Adrenal gland (tissue), 12 donors: ENCODE data around the gene KHDC3L. TPM values are rescaled to one million over a fixed set of nuclear protein-coding genes. Genes with fewer than 3 reads are reported as not detected.

Experiments used
- DNase-seq, 7 donors: peaks; one replicate each; pipeline ENCODE4 v3.0.0-alpha.2; 2019 to 2020
- H3K27ac ChIP-seq, 5 donors: fragments of 200-600 bp; sonication (generic) in 4 of 5; 1 replicate in 3 of 5; 2 replicates in 2 of 5; pipeline versions ENCODE4 v1.5.1 to v1.8.0; 2016 to 2020; ENCODE audit warnings: mild to moderate bottlenecking in 1 of 5
- H3K27me3 ChIP-seq: fragments of 200-600 bp; 2 replicates; pipeline ENCODE4 v1.8.0; 2021
- H3K36me3 ChIP-seq, 2 donors: fragments of 200-600 bp; replicated peaks in 1 of 2; 1 replicate in 1 of 2; 2 replicates in 1 of 2; pipeline versions ENCODE4 v1.5.1 to v1.8.0; 2018 to 2022
- H3K4me1 ChIP-seq, 2 donors: fragments of 200-600 bp; replicated peaks in 1 of 2; 1 replicate in 1 of 2; 2 replicates in 1 of 2; pipeline versions ENCODE4 v1.5.1 to v1.8.0; 2018 to 2021
- H3K4me3 ChIP-seq, 4 donors: fragments of 200-600 bp; sonication (generic) in 3 of 4; one replicate each; pipeline ENCODE4 v1.5.1; 2016 to 2018
- H3K9me3 ChIP-seq, 3 donors: fragments of 200-600 bp; sonication (generic) in 1 of 3; replicated peaks in 1 of 3; 1 replicate in 2 of 3; 2 replicates in 1 of 3; pipeline versions ENCODE4 v1.5.1 to v1.8.0; 2016 to 2021
- CTCF ChIP-seq, 6 experiments: fragments of 450-650 bp in 4 of 6; fragments of 200-600 bp in 2 of 6; sonication (generic) in 1 of 6; IDR thresholded peaks; 1 replicate in 5 of 6; 2 replicates in 1 of 6; pipeline versions ENCODE4 v1.5.1 to v1.8.0; 2016 to 2021; ENCODE audit warnings: antibody characterized with exemption in 6 of 6, mild to moderate bottlenecking in 2 of 6, moderate library complexity in 1 of 6
- POLR2A ChIP-seq, 2 donors: fragments of 450-650 bp; IDR thresholded peaks; one replicate each; pipeline ENCODE4 v1.6.1; 2017; ENCODE audit warnings: antibody characterized with exemption in 2 of 2, mild to moderate bottlenecking in 2 of 2, moderate library complexity in 1 of 2
- WGBS, 4 donors: extraction: QIAGEN DNeasy Blood & Tissue Kit in 2 of 4; methylation state at CpG; one replicate each; pipeline versions ENCODE4 v1.1.5 to v1.1.7; 2013 to 2017; 5-methylcytosine and 5-hydroxymethylcytosine counted together
- intact Hi-C, 2 donors: fragments of 100-400 bp; cut with DNase I; formaldehyde crosslinking; loops; one replicate each; pipeline versions ENCODE4 v1.14.1 to v1.15.0; 2022 to 2023
- polyA plus RNA-seq, 3 donors: library from polyadenylated mRNA; stranded (reverse); fragments of 200-250 nt in 2 of 3; fragments of 350-450 nt in 1 of 3; fragmentation: Illumina TruSeq in 1 of 3; extraction: RNeasy Lipid Tissue Mini Kit (QIAGEN cat#74804) in 1 of 3; gene quantifications; one replicate each; pipeline ENCODE4 v1.2.3, GENCODE V29; 2013 to 2014
- total RNA-seq, 9 donors: library from RNA; depleted of rRNA in 4 of 9; stranded (reverse); fragments of >200 nt in 4 of 9; fragments of 120-200 nt in 1 of 9; fragmentation: NEBNext Ultra II Directional in 1 of 9; extraction: Animal tissue kit (Norgen Biotek cat#: 25700) in 1 of 9; gene quantifications; one replicate each; pipeline versions ENCODE4 v1.1.0 to v1.2.4, GENCODE V29; 2013 to 2023
- donor health status: healthy with polysubstance abuse.
- donor health status: Bipolar disorder and iron deficiency.
- donor health status: DM: yes; HTN: yes; CAD: no.
- donor health status: DM: no; HTN: no; CAD: no.
- donor health status: DM: no; HTN: no; CAD: no.
- donor health status: DM: yes; HTN: yes; CAD: no.

The KHDC3L gene
- total and polyA plus RNA-seq, 12 donors = not detected

DNA sequence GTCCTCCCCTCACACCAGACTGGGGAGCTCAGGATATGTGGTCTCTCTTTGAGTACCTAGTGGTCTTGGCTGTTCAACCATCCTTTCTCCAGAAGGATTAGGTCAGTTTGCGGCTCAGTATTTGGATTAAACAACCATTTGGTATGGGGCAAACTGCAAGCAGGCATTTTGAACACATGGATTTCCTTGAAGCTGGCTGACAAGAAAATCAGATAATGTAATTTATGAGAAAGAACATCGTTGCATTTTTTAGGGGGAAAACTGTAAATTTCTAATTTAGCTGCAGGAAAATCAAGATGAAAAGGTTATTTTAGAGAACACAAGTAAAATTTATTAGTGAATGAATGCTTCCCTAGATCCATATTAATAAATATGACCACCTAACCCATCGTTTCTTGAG is 33.7 kb upstream of the KHDC3L start:
- Histone ChIP-seq H3K9me3 (no peaks in the 10 kb centered on the region), H3K27ac (no peak overlapping the region), H3K4me3 (no peak overlapping the region), H3K27me3 (no peaks in the 10 kb centered on the region), H3K36me3 (no peaks in the 10 kb centered on the region), H3K4me1 (no peaks in the 10 kb centered on the region)
- intact Hi-C loops = loop anchor here in 1 of 2 donors (5.0 to 10.0 kb wide), 2 partner anchors 41 to 914 kb away; no protein-coding TSS in a partner anchor
- no peak for DNase-seq
- WGBS, 4 donors = 48 to 56% (median 53%) methylated on average over 3 of the region's 3 CpGs
- TF ChIP-seq CTCF (IDR thresholded peaks at IDR 0.05) (no peak), POLR2A (IDR thresholded peaks at IDR 0.05) (no peak)

DNA sequence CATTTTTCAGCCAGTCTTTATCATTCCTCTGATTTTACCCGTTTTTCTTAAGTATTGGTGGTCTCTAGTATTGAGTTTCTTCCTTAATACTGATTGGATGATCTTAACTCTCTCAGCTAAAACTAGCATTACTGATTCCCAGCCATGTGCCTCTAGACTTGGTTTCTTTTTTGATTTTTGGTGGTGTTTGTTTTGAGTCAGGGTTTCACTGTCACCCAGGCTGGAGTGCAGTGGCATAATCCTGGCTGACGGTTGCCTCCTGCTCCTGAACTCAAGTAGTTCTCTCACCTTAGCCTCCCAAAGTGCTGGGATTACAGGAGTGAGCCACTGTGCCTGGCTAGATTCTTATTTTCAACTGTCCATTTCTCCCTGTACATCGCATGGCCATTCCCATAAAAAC is 33.3 kb upstream of the KHDC3L start:
- TF ChIP-seq CTCF (IDR thresholded peaks at IDR 0.05) = no peak
- no peak for TF ChIP-seq POLR2A (IDR thresholded peaks at IDR 0.05)
- no peaks in the 10 kb centered on the region for H3K36me3 ChIP-seq
- H3K4me1 ChIP-seq = no peaks in the 10 kb centered on the region
- no peak overlapping the region for H3K4me3 ChIP-seq
- H3K27me3 ChIP-seq = no peaks in the 10 kb centered on the region
- WGBS, 4 donors = 59 to 71% (median 62%) methylated on average over 3 of the region's 3 CpGs
- no peak overlapping the region for H3K27ac ChIP-seq
- DNase-seq = no peak
- H3K9me3 ChIP-seq = no peaks in the 10 kb centered on the region
- intact Hi-C loops = loop anchor here in 1 of 2 donors (5.0 to 10.0 kb wide), 2 partner anchors 42 to 914 kb away; no protein-coding TSS in a partner anchor

GRCh38 chr6:73339340-73339739 is 23.1 kb upstream of the KHDC3L start:
- TF ChIP-seq CTCF (IDR thresholded peaks at IDR 0.05) (no peak), POLR2A (IDR thresholded peaks at IDR 0.05) (no peak)
- Histone ChIP-seq H3K36me3 (no peaks in the 10 kb centered on the region), H3K9me3 (no peaks in the 10 kb centered on the region), H3K4me1 (no peaks in the 10 kb centered on the region), H3K27ac (no peak overlapping the region), H3K4me3 (no peak overlapping the region), H3K27me3 (no peaks in the 10 kb centered on the region)
- 55 to 68% (median 65%) methylated on average over 3 of the region's 3 CpGs for WGBS, 4 donors
- intact Hi-C loops = no loop called here
- DNase-seq = no peak

DNA sequence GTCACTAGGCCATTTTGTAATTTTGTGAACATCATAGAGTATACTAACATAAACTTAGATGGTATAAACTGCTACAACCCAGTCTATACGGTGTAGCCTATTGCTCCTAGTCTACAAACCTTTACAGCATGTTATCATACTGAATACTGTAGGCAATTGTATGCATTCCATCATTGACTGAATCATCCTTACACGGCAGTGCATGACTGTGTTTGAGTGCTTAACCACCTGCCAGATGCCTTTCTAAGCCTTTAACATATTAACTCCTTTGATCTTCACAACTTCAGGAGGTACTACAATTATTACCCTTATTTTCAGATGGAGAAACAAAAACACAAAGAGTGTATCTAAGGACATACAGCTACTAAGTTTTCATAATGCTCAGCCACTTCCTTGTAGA is 22.4 kb upstream of the KHDC3L start:
- intact Hi-C loops = no loop called here
- no peaks in the 10 kb centered on the region for H3K4me1 ChIP-seq
- TF ChIP-seq POLR2A (IDR thresholded peaks at IDR 0.05) = no peak
- TF ChIP-seq CTCF (IDR thresholded peaks at IDR 0.05) = no peak
- no peak overlapping the region for H3K27ac ChIP-seq
- 55 to 71% (median 62%) methylated on average over 2 of the region's 2 CpGs for WGBS, 4 donors
- no peaks in the 10 kb centered on the region for H3K9me3 ChIP-seq
- no peaks in the 10 kb centered on the region for H3K27me3 ChIP-seq
- H3K36me3 ChIP-seq = no peaks in the 10 kb centered on the region
- no peak for DNase-seq
- no peak overlapping the region for H3K4me3 ChIP-seq
